ENCODE results near the gene SELENOV. TPM values are rescaled to one million over a fixed set of nuclear protein-coding genes. Genes with fewer than 3 reads are reported as not detected.

SELENOV gene
- total and polyA plus RNA-seq, 9 of the 15 experiments (the other 6 are each of a cell fraction or from before 2014, with no cell fraction given), result 0.04 to 0.09 (median 0.06) TPM; not detected in 4

DNA sequence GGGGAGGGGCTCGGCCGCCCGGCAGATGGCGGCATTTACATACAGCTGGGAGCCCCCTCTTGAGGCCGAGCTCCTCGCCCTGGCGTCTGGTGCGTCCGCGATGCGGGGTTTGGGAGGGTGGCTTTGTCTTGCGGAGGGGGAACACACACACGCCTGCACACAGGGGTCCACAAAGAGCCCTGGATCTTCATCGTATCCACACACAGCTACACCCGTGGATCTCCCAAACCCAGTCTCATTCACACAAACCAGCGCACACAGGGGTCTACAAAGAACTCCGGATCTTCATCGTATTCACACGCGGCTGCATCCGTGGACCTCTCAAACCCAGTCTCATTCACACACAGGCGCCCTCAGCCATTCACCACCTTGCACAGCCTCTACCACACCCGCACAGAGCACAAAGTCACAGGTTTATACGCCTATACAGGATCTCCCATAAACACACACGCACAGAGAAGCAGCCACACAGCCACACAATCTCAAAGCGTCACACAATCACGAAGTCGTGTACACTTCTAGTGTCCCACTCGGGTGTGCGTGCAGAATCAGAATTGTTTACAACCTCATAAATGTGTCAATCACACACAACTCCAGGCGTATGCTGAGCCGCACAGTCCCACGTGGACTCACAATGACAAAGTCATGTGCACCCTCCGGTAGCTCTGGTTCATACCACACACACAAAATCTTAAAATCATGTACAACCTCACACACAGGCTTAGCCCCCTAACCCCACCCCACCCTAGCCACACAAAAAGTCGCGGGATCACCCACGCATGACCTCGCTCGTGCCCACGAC is 16.7 kb upstream of the SELENOV start (continued):
- no peak for TF ChIP-seq FIP1L1 (IDR thresholded peaks at IDR 0.05; ENCODE audit: low read depth, low read length, poor library complexity, severe bottlenecking)
- TF ChIP-seq PHF20 (IDR thresholded peaks at IDR 0.05; ENCODE audit: partially characterized antibody), result no peak
- TF ChIP-seq, protein P1, sequence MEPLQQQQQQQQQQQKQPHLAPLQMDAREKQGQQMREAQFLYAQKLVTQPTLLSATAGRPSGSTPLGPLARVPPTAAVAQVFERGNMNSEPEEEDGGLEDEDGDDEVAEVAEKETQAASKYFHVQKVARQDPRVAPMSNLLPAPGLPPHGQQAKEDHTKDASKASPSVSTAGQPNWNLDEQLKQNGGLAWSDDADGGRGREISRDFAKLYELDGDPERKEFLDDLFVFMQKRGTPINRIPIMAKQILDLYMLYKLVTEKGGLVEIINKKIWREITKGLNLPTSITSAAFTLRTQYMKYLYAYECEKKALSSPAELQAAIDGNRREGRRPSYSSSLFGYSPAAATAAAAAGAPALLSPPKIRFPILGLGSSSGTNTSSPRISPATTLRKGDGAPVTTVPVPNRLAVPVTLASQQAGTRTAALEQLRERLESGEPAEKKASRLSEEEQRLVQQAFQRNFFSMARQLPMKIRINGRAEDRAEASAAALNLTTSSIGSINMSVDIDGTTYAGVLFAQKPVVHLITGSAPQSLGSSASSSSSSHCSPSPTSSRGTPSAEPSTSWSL (CRISPR knock-in tag; IDR thresholded peaks at IDR 0.05; ENCODE audit: borderline replicate concordance), result no peak
- TF ChIP-seq KAT7 (CRISPR knock-in tag; IDR thresholded peaks at IDR 0.05; ENCODE audit: borderline replicate concordance), result no peak
- TF ChIP-seq, protein P2, sequence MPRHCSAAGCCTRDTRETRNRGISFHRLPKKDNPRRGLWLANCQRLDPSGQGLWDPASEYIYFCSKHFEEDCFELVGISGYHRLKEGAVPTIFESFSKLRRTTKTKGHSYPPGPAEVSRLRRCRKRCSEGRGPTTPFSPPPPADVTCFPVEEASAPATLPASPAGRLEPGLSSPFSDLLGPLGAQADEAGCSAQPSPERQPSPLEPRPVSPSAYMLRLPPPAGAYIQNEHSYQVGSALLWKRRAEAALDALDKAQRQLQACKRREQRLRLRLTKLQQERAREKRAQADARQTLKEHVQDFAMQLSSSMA (CRISPR knock-in tag; IDR thresholded peaks at IDR 0.05), result no peak
- no peak for TF ChIP-seq ZNF12 (CRISPR knock-in tag; IDR thresholded peaks at IDR 0.05)
- TF ChIP-seq KDM4B (IDR thresholded peaks at IDR 0.05; ENCODE audit: borderline replicate concordance in 2 of 2, low read depth in 1 of 2), result no peak
- TF ChIP-seq ZNF79 (CRISPR knock-in tag; IDR thresholded peaks at IDR 0.05; ENCODE audit: low read depth), result no peak
- no peak for TF ChIP-seq NR2F6 (CRISPR knock-in tag; IDR thresholded peaks at IDR 0.05)
- no peak for TF ChIP-seq TEAD2 (tag; IDR thresholded peaks at IDR 0.05)
- TF ChIP-seq HDGF (IDR thresholded peaks at IDR 0.05), result peak; percentile 77; the same call in 1 of the 2 replicates
- TF ChIP-seq, protein P3, sequence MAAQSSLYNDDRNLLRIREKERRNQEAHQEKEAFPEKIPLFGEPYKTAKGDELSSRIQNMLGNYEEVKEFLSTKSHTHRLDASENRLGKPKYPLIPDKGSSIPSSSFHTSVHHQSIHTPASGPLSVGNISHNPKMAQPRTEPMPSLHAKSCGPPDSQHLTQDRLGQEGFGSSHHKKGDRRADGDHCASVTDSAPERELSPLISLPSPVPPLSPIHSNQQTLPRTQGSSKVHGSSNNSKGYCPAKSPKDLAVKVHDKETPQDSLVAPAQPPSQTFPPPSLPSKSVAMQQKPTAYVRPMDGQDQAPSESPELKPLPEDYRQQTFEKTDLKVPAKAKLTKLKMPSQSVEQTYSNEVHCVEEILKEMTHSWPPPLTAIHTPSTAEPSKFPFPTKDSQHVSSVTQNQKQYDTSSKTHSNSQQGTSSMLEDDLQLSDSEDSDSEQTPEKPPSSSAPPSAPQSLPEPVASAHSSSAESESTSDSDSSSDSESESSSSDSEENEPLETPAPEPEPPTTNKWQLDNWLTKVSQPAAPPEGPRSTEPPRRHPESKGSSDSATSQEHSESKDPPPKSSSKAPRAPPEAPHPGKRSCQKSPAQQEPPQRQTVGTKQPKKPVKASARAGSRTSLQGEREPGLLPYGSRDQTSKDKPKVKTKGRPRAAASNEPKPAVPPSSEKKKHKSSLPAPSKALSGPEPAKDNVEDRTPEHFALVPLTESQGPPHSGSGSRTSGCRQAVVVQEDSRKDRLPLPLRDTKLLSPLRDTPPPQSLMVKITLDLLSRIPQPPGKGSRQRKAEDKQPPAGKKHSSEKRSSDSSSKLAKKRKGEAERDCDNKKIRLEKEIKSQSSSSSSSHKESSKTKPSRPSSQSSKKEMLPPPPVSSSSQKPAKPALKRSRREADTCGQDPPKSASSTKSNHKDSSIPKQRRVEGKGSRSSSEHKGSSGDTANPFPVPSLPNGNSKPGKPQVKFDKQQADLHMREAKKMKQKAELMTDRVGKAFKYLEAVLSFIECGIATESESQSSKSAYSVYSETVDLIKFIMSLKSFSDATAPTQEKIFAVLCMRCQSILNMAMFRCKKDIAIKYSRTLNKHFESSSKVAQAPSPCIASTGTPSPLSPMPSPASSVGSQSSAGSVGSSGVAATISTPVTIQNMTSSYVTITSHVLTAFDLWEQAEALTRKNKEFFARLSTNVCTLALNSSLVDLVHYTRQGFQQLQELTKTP (IDR thresholded peaks at IDR 0.05; ENCODE audit: low read depth in 1 of 2, partially characterized antibody in 2 of 2), result no peak
- TF ChIP-seq, protein P4, sequence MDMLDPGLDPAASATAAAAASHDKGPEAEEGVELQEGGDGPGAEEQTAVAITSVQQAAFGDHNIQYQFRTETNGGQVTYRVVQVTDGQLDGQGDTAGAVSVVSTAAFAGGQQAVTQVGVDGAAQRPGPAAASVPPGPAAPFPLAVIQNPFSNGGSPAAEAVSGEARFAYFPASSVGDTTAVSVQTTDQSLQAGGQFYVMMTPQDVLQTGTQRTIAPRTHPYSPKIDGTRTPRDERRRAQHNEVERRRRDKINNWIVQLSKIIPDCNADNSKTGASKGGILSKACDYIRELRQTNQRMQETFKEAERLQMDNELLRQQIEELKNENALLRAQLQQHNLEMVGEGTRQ (CRISPR knock-in tag; IDR thresholded peaks at IDR 0.05), result 0 out of 2 replicates have a peak, but pooled peaks have one; percentile 26
- no peak for TF ChIP-seq POLR2AphosphoS5 (IDR thresholded peaks at IDR 0.05; ENCODE audit: control insufficient read depth, insufficient read depth, low read depth, low read length)
- TF ChIP-seq FOXM1 (IDR thresholded peaks at IDR 0.05; ENCODE audit: low read depth), result no peak
- no peak for TF ChIP-seq FOXM1 (CRISPR knock-in tag; IDR thresholded peaks at IDR 0.05; ENCODE audit: low read depth)
- no peak for TF ChIP-seq U2AF2 (optimal IDR thresholded peaks at IDR 0.05; ENCODE audit: low read depth, low read length)
- TF ChIP-seq, protein P5, sequence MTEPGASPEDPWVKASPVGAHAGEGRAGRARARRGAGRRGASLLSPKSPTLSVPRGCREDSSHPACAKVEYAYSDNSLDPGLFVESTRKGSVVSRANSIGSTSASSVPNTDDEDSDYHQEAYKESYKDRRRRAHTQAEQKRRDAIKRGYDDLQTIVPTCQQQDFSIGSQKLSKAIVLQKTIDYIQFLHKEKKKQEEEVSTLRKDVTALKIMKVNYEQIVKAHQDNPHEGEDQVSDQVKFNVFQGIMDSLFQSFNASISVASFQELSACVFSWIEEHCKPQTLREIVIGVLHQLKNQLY (CRISPR knock-in tag; conservative IDR thresholded peaks at IDR 0.05), result no peak
- no peak for TF ChIP-seq ZNF785 (CRISPR knock-in tag; IDR thresholded peaks at IDR 0.05)
- TF ChIP-seq ZNF586 (CRISPR knock-in tag; conservative IDR thresholded peaks at IDR 0.05), result no peak

All from K562 (cell line).